Thyroid gland (tissue), 4 donors: ENCODE measurements around the gene RGS8.

Experiments used
- CTCF ChIP-seq, 6 experiments: fragments of 200-600 bp in 3 of 6; fragments of 450-650 bp in 3 of 6; sonication (generic) in 3 of 6; IDR thresholded peaks; one replicate each; pipeline ENCODE4 v1.5.1; 2016 to 2019; ENCODE audit warnings: antibody characterized with exemption in 6 of 6, mild to moderate bottlenecking in 2 of 6, inconsistent platforms in 1 of 6, moderate library complexity in 1 of 6
- POLR2A ChIP-seq, 2 donors: fragments of 450-650 bp; IDR thresholded peaks; one replicate each; pipeline ENCODE4 v1.6.1; 2017; ENCODE audit warnings: antibody characterized with exemption in 2 of 2, mild to moderate bottlenecking in 2 of 2, moderate library complexity in 1 of 2

- TF ChIP-seq CTCF (IDR thresholded peaks at IDR 0.05) (no peak), POLR2A (IDR thresholded peaks at IDR 0.05) (no peak)
These were observed 33.6 kb downstream of the RGS8 start for GRCh38 chr1:182650678-182651338.
